MG63 (cell line): ENCODE measurements around the gene KRT2. TPM values are rescaled to one million over a fixed set of nuclear protein-coding genes. Genes with fewer than 3 reads are reported as not detected.

Experiments used
- DNase-seq: peaks from one replicate; pipeline ENCODE4 v3.0.0-alpha.2; 2020
- H3K27me3 ChIP-seq: fragments of 250-450 bp; sonication (Bioruptor Pico); 2 replicates; pipeline ENCODE4 v1.5.1; 2020; ENCODE audit warnings: mild to moderate bottlenecking, moderate library complexity
- H3K36me3 ChIP-seq: fragments of 250-450 bp; sonication (Bioruptor Pico); 2 replicates; pipeline ENCODE4 v1.5.1; 2020; ENCODE audit warnings: mild to moderate bottlenecking, moderate library complexity
- H3K4me3 ChIP-seq: fragments of 250-450 bp; sonication (Bioruptor Pico); 2 replicates; pipeline ENCODE4 v1.5.1; 2020; ENCODE audit warnings: mild to moderate bottlenecking, moderate library complexity
- H3K9me3 ChIP-seq: fragments of 250-450 bp; sonication (Bioruptor Pico); 2 replicates; pipeline ENCODE4 v1.5.1; 2020; ENCODE audit warnings: mild to moderate bottlenecking, moderate library complexity
- total RNA-seq: library from RNA; depleted of rRNA; stranded (reverse); fragments of >200 nt; shearing (Covaris generic); gene quantifications from 2 replicates; pipeline ENCODE4 v1.2.3, GENCODE V29; 2014; ENCODE audit warnings: low replicate concordance; rRNA removed

Gene KRT2
- total RNA-seq, 1 experiment from 2014 or later, result not detected

GRCh38 chr12:52604859-52605258, 47.2 kb downstream of the KRT2 start:
- Histone ChIP-seq H3K36me3 (no peaks in the 10 kb centered on the region), H3K9me3 (no peaks in the 10 kb centered on the region), H3K27me3 (peaks cover 3% of the 10 kb centered on the region; the same call in 1 of the 2 replicates), H3K4me3 (no peak overlapping the region)
- DNase-seq, result no peak

DNA sequence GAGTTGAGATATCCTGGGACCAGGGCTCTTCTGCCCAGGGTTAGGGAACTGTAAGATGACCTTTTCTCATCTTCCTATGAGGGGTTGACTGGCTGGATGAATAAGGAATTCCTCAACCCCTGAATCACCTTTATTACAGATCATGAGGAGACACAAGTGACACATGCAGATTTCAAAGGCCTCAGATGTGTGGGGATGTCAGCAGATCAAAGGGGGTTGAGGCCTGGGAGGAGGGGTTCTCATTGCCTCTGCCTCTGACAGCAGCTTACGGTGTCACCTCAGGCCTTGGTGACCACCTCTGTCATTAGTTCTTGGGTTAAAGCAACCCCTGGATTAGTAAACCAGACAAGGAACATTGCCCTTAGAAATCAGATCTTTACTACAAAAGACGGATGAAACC, 48.7 kb downstream of the KRT2 start:
- Histone ChIP-seq H3K9me3 (no peaks in the 10 kb centered on the region), H3K27me3 (peaks cover 7% of the 10 kb centered on the region), H3K36me3 (no peaks in the 10 kb centered on the region), H3K4me3 (no peak overlapping the region)
- DNase-seq, result no peak

DNA sequence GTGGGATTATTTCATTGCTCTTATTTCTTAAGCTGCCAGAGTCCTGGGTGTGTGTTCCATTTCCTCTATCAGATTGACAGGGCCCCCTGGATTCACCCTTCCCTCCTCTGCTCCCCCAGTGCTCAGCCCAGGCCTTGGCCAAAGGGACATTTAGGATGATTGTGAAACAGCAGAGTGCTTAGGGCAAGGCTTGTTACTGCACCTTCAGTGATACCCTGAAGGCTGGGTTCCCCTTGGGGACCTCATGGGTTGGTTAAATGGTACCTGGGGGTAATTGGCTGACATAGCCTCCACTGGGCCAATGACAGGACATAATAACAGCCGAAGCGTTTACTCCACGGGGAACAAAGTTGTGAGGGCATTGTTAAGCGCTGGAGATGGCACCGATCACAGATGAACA, 49.5 kb downstream of the KRT2 start:
- H3K4me3 ChIP-seq, result no peak overlapping the region
- no peaks in the 10 kb centered on the region for H3K9me3 ChIP-seq
- peaks cover 10% of the 10 kb centered on the region for H3K27me3 ChIP-seq
- H3K36me3 ChIP-seq, result no peaks in the 10 kb centered on the region
- DNase-seq, result no peak

DNA sequence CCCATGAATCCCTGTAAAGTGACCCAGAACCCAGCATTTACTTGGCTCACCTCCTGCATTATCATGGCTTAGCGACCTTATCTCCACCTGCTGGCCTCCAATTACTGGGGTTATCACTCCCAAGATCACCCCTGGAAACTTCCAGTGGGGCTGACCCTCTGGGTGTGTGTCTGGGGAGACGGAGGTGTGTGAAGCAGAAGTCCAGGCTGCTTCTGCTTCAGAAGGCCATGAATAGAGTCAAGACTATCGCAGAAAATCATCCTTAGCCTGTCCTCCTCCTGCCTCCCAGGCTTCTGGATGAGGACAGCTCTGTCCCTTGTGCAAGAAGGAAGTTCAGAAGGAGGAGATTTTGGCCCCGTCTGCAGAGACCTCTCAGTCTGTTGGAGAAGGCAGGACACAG, 50.3 kb downstream of the KRT2 start:
- no peak for DNase-seq
- H3K4me3 ChIP-seq, result no peak overlapping the region
- no peaks in the 10 kb centered on the region for H3K36me3 ChIP-seq
- H3K27me3 ChIP-seq, result peaks cover 12% of the 10 kb centered on the region
- H3K9me3 ChIP-seq, result no peaks in the 10 kb centered on the region

DNA sequence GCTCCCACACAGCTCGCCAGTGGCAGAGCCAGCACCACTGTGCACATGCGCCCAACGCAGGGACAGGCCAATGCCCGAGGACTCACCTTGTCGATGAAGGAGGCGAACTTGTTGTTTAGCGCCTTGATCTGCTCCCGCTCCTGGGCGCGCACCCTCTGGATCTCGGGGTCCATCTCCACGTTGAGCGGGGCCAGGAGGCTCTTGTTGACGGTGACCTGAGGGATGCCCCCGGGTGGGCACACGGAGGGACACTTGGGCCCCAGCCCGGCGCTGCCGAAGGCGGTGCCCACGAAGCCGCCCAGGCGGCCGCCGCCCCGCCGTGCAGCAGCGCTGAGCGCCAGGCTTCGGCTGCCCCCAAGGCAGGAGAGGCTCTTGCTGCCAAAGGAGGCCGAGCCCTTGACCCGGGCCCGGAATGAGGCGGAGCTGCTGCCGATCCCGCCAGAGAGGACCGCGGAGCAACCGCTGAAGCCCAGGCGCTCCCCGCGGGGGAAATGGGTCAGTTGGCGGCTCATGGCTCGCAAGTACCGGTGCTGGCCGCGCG, 51.0 kb downstream of the KRT2 start, which contains the start of gene KRT72:
Gene KRT72 (minus strand): TSS at position 523 of the 541 bp plus-strand sequence. CDS start 11 bp downstream, at position 512.
- no peak for DNase-seq
- no peak within 1 kb of the TSS for H3K4me3 ChIP-seq

DNA sequence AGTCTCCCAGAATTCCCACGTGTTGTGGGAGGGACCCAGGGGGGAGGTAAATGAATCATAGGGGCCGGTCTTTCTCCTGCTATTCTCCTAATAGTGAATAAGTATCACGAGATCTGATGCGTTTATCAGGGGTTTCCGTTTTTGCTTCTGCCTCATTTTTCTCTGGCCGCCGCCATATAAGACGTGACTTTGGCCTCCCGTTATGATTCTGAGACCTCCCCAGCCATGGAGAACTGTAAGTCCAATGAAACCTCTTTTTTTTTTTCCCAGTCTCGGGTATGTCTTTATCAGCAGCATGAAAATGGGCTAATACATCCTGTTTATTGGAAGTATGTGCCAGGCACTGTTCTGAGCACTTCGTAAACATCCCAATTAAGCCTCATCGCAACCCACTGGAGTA, 51.5 kb downstream of the KRT2 start:
- no peaks in the 10 kb centered on the region for H3K36me3 ChIP-seq
- no peak for DNase-seq
- peaks cover 18% of the 10 kb centered on the region for H3K27me3 ChIP-seq
- H3K9me3 ChIP-seq, result no peaks in the 10 kb centered on the region
- H3K4me3 ChIP-seq, result no peak overlapping the region

More for the DNA sequence above, 51.0 kb downstream of the KRT2 start, which contains the start of gene KRT72:
- Histone ChIP-seq H3K36me3 (no peaks in the 10 kb centered on the region), H3K9me3 (no peaks in the 10 kb centered on the region), H3K27me3 (peaks cover 14% of the 10 kb centered on the region)

- no peak for DNase-seq
- peaks cover 20% of the 10 kb centered on the region for H3K27me3 ChIP-seq
- no peak overlapping the region for H3K4me3 ChIP-seq
Observed at GRCh38 chr12:52600071-52600470, 51.9 kb downstream of the KRT2 start.

DNA sequence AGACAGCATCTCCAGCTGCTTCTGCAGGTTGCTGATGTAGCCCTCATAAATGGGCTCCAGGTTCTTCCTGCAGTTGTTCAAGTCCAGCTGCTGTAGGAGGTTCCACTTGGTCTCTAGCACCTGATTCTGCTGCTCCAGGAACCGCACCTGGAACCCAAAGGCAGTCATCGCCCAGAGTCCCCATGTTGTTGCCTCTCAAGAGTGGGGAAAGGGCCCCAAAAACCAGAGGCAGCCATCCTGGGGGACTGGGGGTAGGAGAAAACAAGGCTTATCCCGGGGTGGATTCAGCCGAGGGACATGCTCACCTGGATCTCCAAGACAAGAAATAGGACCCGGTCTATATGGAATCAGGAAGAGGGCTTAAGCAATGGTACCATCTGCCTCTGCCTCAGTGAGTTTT, 53.0 kb downstream of the KRT2 start:
- Histone ChIP-seq H3K27me3 (peaks cover 20% of the 10 kb centered on the region), H3K9me3 (no peaks in the 10 kb centered on the region), H3K36me3 (no peaks in the 10 kb centered on the region), H3K4me3 (no peak overlapping the region)
- DNase-seq, result no peak

More at GRCh38 chr12:52600071-52600470, 51.9 kb downstream of the KRT2 start:
- H3K36me3 ChIP-seq, result no peaks in the 10 kb centered on the region
- H3K9me3 ChIP-seq, result no peaks in the 10 kb centered on the region

Other genes starting within 250 kb of the KRT2 start
- gene KRT82, start 245.9 kb downstream of the KRT2 start, total RNA-seq, result not detected in 2 replicates
- gene KRT75, start 217.8 kb downstream of the KRT2 start, total RNA-seq, result not detected in 2 replicates
- gene KRT6B, start 200.1 kb downstream of the KRT2 start, total RNA-seq, result not detected in 2 replicates
- gene KRT6C, start 178.4 kb downstream of the KRT2 start, total RNA-seq, result not detected in 2 replicates
- not detected in 2 replicates for gene KRT6A, start 159.0 kb downstream of the KRT2 start, total RNA-seq
- 0.23 TPM in 1 of 2 replicates, not detected in the other for gene KRT5, start 131.8 kb downstream of the KRT2 start, total RNA-seq
- not detected in 2 replicates for gene KRT71, start 99.1 kb downstream of the KRT2 start, total RNA-seq
- gene KRT74, start 78.4 kb downstream of the KRT2 start, total RNA-seq, result not detected in 2 replicates
- not detected in 2 replicates for gene KRT72, start 50.7 kb downstream of the KRT2 start, total RNA-seq
- not detected in 2 replicates for gene KRT73, start 33.7 kb downstream of the KRT2 start, total RNA-seq
- gene KRT1, start 28.2 kb upstream of the KRT2 start, total RNA-seq, result not detected in 2 replicates
- gene KRT77, start 51.3 kb upstream of the KRT2 start, total RNA-seq, result not detected in 2 replicates
- not detected in 2 replicates for gene KRT76, start 125.1 kb upstream of the KRT2 start, total RNA-seq
- gene KRT3, start 143.9 kb upstream of the KRT2 start, total RNA-seq, result not detected in 2 replicates
- not detected in 2 replicates for gene KRT4, start 161.9 kb upstream of the KRT2 start, total RNA-seq
- not detected in 2 replicates for gene KRT79, start 182.1 kb upstream of the KRT2 start, total RNA-seq
- gene KRT78, start 196.8 kb upstream of the KRT2 start, total RNA-seq, result not detected in 2 replicates